ENCODE results near the gene ZNF365.
"Not testable (repeated sequence)": the region's sequence is repeated elsewhere in the genome, so short reads cannot be mapped to it uniquely, and the experiment has no call there.

The ZNF365 gene

GRCh38 chr10:62376071-62377025, 2.2 kb downstream of the ZNF365 start:
- H3K4me3 ChIP-seq (ENCODE audit: low read depth, low read length) = no peak overlapping the region
- DNase-seq (ENCODE audit: low read depth) = no peak

DNA sequence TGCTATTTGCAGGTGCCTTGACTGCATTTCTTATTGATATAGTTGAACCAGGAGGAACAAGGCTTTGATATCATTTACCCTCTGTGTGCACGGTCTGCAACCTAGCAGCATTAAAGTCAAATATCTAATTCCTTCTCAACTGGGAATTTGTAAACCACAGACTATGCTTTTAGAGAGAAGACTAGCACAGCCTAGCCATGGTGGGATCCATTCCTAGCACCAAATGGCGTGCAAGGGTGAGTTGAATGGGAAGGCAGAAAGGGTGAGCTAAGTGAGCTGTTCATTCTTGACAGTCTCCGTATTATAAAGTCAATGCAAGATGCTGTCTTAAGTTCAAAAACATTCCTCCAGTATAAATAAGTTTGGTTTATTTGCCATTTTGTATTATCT, 2.9 kb downstream of the ZNF365 start:
- H3K4me3 ChIP-seq (ENCODE audit: low read depth, low read length) = no peak overlapping the region

DNA sequence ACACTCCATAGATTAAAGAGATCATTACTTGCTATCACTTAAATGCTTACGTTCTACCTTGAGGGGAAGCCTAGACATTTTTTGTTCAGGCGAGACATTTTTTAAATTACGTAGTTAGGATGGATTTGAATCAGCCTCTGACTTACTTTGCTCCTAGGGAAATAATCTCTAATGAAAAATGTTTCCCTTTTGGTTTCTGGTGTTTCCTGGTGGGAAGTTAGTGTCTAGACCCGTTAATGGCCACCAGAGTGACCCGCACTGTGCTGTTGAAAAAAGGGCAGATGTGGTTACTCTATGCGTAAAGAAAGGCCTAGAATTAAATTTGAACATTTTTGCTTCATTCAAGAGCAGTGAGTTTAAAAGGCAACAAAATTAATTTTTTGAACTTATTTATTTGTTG, 3.8 kb downstream of the ZNF365 start:
- no peak for DNase-seq (ENCODE audit: low read depth)
- H3K4me3 ChIP-seq (ENCODE audit: low read depth, low read length) = no peak overlapping the region

More for the DNA sequence above, 2.9 kb downstream of the ZNF365 start:
- DNase-seq (ENCODE audit: low read depth) = no peak

DNA sequence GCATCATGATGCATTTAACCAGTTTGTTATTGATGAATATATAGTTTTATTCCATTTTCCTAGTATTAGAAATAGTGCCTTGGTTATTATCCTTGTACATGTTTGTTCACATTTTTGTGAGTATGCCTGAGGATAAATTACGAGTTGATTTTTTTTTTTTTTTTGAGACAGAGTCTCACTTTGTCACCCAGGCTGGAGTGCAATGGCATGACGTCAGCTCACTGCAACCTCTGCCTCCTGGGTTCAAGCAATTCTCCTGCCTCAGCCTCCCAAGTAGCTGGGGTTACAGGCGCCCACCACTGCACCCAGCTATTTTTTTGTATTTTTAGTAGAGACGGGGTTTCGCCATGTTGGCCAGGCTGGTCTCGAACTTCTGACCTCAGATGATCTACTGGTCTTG, 4.7 kb downstream of the ZNF365 start:
- not testable (repeated sequence) for H3K4me3 ChIP-seq (ENCODE audit: low read depth, low read length)

GRCh38 chr10:62379394-62379793, 5.2 kb downstream of the ZNF365 start:
- DNase-seq (ENCODE audit: low read depth) = no peak
- no peak overlapping the region for H3K4me3 ChIP-seq (ENCODE audit: low read depth, low read length)

More for the DNA sequence above, 4.7 kb downstream of the ZNF365 start:
- not testable (repeated sequence) for DNase-seq (ENCODE audit: low read depth)

- no peak for DNase-seq (ENCODE audit: low read depth)
- no peak overlapping the region for H3K4me3 ChIP-seq (ENCODE audit: low read depth, low read length)
Observed at GRCh38 chr10:62380016-62380415, 5.8 kb downstream of the ZNF365 start.

- no peak for DNase-seq (ENCODE audit: low read depth)
- H3K4me3 ChIP-seq (ENCODE audit: low read depth, low read length) = no peak overlapping the region
Observed at GRCh38 chr10:62381385-62382102, 7.4 kb downstream of the ZNF365 start.

DNA sequence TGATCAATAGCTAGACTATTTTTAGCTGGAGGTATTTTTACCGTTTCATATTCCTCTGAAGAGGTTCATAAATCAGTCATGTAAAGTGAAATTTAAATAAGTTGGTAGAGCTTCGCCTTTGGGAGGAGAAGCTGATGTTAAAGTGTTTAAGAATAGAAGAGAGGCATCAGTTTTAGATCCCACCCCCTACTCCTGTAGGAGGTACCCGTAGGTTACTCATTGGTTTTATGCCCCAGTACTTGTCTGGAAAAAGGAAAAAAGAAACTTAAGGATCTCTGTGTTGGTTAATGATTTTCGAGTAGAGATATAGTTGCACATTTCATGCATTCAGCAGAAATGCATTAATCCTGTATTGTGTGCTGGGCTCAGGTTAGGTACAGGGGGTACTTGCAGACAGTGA, 8.7 kb downstream of the ZNF365 start:
- no peak for DNase-seq (ENCODE audit: low read depth)
- H3K4me3 ChIP-seq (ENCODE audit: low read depth, low read length) = no peak overlapping the region

DNA sequence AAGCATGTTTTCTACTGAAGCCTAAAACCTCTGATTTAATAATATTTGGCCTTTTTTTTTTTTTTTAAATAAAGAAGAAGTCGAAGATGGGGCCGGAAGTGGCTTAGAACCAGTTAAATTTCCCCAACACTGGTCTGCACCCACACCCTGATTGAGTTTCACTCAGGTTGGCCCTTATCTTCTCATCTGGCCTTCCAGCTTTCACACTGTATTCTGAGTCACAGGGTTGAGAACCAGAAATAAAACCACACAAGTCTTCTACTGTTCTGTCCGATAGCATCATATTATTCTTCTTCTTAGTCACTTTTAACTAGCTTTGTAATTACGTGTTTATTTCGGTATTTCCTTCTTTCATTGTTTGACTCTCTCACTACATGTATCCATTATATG, 9.9 kb downstream of the ZNF365 start:
- DNase-seq (ENCODE audit: low read depth) = no peak
- H3K4me3 ChIP-seq (ENCODE audit: low read depth, low read length) = no peak overlapping the region

GRCh38 chr10:62384447-62385081, 10.4 kb downstream of the ZNF365 start:
- DNase-seq (ENCODE audit: low read depth) = no peak
- H3K4me3 ChIP-seq (ENCODE audit: low read depth, low read length) = no peak overlapping the region

DNA sequence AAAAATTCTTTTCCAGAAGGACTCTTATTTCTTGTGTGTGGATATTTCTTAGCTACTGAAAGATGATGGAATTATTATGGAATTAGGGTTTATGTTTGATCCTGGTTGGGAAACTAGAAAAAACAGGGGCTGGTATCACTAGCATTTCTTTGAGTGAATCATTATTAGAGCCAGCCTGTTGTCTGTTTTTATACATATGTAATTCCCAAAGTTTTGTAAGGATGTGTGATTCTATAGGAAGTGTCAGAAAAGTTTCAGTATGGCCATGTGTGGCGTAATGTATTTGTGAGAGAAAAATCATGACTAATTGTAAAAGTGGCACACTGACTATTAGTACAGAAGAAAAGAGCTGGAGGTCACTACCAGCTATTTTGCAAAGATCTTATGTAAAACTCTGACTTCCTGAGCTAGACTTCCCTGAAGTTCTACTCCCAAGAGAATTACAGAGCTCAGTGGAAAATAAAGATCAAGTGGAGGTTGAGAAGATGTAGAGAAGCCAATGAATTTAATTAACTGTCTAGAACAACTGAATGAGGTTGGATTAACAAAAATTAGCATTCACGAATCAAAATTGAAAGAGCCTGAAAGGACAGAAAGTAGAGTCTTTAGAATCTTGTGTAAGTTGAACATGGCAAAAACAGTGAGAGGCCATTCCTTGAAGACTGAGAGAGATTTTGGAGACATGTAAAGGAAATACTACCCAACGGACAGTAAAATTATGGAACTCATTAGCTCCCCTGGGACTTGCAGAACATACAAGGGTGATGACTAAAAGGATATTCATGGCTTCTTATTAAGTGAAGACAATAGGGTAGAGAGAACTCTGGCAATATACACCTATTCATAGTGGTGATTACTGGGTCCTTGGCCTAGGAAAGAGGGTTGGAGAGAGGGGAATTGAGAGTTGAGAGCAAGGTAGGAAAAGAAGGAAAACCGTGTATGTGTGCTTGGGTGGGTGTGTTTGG, 12.5 kb downstream of the ZNF365 start:
- no peak for DNase-seq (ENCODE audit: low read depth)
- H3K4me3 ChIP-seq (ENCODE audit: low read depth, low read length) = no peak overlapping the region

DNA sequence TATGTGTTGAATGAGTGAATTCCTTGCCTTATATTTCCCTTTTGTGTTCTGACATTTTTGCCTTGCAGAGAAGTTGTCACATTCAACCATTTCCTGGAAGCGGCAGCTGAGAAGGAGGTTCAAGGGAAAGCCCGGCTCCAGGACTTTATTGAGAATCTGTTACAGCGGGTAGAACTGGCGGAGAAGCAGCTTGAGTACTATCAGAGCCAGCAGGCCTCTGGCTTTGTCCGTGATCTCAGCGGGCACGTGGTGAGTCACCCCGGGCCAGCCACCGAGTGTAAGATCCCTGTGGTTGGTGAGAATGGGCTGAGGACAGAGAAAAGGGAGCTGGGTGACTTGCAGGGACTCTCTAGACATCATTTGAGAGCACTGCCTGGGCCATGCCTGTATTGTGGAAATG, 14.2 kb downstream of the ZNF365 start:
- no peak overlapping the region for H3K4me3 ChIP-seq (ENCODE audit: low read depth, low read length)
- DNase-seq (ENCODE audit: low read depth) = no peak

DNA sequence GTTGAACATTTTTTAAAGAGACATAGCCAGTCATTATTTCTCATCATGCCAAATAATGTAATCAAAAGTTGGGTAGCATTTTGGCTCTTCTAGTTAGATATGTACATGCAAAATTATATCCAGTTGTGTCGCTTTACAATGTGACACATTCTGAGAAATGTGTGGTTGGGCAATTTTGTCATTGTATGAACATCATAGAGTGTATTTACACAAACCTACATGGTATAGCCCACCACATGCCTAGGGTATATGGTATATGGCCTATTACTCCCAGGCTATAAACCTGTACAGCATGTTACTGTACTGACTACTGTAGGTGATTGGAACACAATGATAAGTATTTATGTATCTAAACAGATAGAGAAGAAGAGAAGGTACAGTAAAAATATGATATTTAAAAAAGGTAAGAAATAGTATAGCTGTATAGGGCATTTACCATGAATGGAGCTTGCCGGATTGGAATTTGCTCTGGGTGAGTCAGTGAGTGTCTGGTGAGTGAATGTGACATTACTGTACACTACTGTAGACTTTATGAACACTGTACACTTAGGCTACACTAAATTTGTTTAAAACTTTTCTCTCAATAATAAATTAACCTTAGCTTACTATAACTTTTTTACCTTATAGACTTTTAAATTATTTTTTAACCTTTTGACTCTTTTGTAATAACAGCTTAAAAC, 16.5 kb downstream of the ZNF365 start:
- DNase-seq (ENCODE audit: low read depth) = no peak
- no peak overlapping the region for H3K4me3 ChIP-seq (ENCODE audit: low read depth, low read length)

DNA sequence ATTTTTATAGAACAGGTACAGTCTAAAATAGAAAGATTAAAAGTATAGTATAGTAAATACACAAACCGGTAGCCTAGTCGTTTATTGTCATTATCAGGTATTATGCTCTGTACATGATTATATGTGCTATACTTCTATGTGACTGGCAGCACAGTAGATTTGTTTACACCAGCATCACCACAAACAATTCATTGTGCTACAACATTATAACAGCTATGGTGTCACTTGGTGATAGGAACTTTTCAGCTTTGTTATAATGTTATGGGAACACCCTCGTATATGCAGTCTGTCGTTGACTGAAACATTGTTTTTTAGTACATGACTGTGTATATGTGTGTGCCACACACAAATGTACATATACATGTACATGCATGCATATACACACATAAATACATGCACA, 19.1 kb downstream of the ZNF365 start:
- no peak overlapping the region for H3K4me3 ChIP-seq (ENCODE audit: low read depth, low read length)
- no peak for DNase-seq (ENCODE audit: low read depth)

DNA sequence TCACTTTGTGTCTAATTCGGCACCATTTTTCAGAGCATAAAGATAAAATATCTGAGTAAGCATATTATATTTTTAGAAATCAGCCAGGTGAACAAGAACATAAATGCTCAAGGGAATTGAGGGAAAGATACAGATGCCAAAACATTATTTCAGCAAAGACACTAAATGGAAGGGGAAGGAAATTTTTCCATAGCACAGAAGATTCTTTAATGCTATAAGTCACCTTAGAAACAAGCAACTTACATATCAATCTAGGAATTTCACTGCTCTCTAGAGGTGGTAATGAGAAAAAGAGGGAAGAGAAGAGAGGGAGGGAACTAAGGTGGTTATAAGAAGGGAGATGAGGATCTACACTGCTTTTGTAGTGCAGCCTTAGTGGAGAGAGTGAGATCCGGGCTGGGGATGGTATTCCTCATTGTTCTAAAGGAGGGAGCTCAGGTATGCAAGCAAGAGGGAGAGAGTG, 20.4 kb downstream of the ZNF365 start:
- DNase-seq (ENCODE audit: low read depth) = no peak
- H3K4me3 ChIP-seq (ENCODE audit: low read depth, low read length) = no peak overlapping the region

GRCh38 chr10:62395892-62396291, 21.7 kb downstream of the ZNF365 start:
- DNase-seq (ENCODE audit: low read depth) = no peak
- no peak overlapping the region for H3K4me3 ChIP-seq (ENCODE audit: low read depth, low read length)

GRCh38 chr10:62396864-62397263, 22.7 kb downstream of the ZNF365 start:
- DNase-seq (ENCODE audit: low read depth) = no peak

GRCh38 chr10:62399211-62399610, 25.0 kb downstream of the ZNF365 start:
- DNase-seq (ENCODE audit: low read depth) = no peak

More at GRCh38 chr10:62396864-62397263, 22.7 kb downstream of the ZNF365 start:
- no peak overlapping the region for H3K4me3 ChIP-seq (ENCODE audit: low read depth, low read length)

More at GRCh38 chr10:62399211-62399610, 25.0 kb downstream of the ZNF365 start:
- H3K4me3 ChIP-seq (ENCODE audit: low read depth, low read length) = no peak overlapping the region
